Neutrophil (primary cell): ENCODE measurements around the gene ANKRD65.

Experiments
- H3K27ac ChIP-seq: fragments of 200-600 bp; sonication (generic); 2 replicates; pipeline ENCODE4 v1.5.1; 2016; ENCODE audit warnings: mild to moderate bottlenecking, moderate library complexity
- H3K27me3 ChIP-seq: fragments of 200-600 bp; sonication (generic); 2 replicates; pipeline ENCODE4 v1.6.0; 2016; ENCODE audit warnings: mild to moderate bottlenecking
- H3K36me3 ChIP-seq: fragments of 200-600 bp; sonication (generic); 2 replicates; pipeline ENCODE4 v1.5.1; 2017
- H3K4me1 ChIP-seq, 2 experiments: fragments of 200-600 bp in 1 of 2; sonication (generic) in 1 of 2; 1 replicate in 1 of 2; 2 replicates in 1 of 2; pipeline versions ENCODE4 v1.5.1 to v1.6.1; 2013 to 2016; ENCODE audit warnings: low read depth in 1 of 2, low read length in 1 of 2, mild to moderate bottlenecking in 1 of 2, moderate library complexity in 1 of 2; ENCODE audit not compliant: control insufficient read depth in 1 of 2, insufficient read depth in 1 of 2
- H3K4me3 ChIP-seq, 2 experiments: fragments of 200-600 bp in 1 of 2; sonication (generic) in 1 of 2; 1 replicate in 1 of 2; 2 replicates in 1 of 2; pipeline ENCODE4 v1.5.1; 2013 to 2016; ENCODE audit warnings: low read depth in 1 of 2, low read length in 1 of 2, mild to moderate bottlenecking in 1 of 2, moderate library complexity in 1 of 2
- H3K9me3 ChIP-seq: fragments of 200-600 bp; sonication (generic); 2 replicates; pipeline ENCODE4 v1.5.1; 2016
- TF ChIP-seq, protein P1 (sequence below): fragments of 200-600 bp; sonication (generic); IDR thresholded peaks from 2 replicates; pipeline ENCODE4 v1.5.1; 2016; ENCODE audit warnings: antibody characterized with exemption

ANKRD65 gene

GRCh38 chr1:1376551-1377226 lies 44.4 kb downstream of the ANKRD65 start:
- H3K4me1 ChIP-seq = peaks cover 17 to 23% of the 10 kb centered on the region in 2 experiments
- peaks cover 24% of the 10 kb centered on the region for H3K36me3 ChIP-seq
- peak overlapping the region; percentile 89 for H3K27ac ChIP-seq
- H3K27me3 ChIP-seq = no peaks in the 10 kb centered on the region
- H3K4me3 ChIP-seq = no peak overlapping the region
- TF ChIP-seq, protein P1, sequence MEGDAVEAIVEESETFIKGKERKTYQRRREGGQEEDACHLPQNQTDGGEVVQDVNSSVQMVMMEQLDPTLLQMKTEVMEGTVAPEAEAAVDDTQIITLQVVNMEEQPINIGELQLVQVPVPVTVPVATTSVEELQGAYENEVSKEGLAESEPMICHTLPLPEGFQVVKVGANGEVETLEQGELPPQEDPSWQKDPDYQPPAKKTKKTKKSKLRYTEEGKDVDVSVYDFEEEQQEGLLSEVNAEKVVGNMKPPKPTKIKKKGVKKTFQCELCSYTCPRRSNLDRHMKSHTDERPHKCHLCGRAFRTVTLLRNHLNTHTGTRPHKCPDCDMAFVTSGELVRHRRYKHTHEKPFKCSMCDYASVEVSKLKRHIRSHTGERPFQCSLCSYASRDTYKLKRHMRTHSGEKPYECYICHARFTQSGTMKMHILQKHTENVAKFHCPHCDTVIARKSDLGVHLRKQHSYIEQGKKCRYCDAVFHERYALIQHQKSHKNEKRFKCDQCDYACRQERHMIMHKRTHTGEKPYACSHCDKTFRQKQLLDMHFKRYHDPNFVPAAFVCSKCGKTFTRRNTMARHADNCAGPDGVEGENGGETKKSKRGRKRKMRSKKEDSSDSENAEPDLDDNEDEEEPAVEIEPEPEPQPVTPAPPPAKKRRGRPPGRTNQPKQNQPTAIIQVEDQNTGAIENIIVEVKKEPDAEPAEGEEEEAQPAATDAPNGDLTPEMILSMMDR = no peak
- no peaks in the 10 kb centered on the region for H3K9me3 ChIP-seq

GRCh38 chr1:1374929-1375662 lies 46.0 kb downstream of the ANKRD65 start, which contains the start of gene AURKAIP1:
AURKAIP1 (minus strand) TSS chr1:1375207; CDS start chr1:1374756, 451 bp downstream.
- TF ChIP-seq, protein P1 = peak; percentile 59
- no peaks in the 10 kb centered on the region for H3K9me3 ChIP-seq
- H3K27me3 ChIP-seq = no peaks in the 10 kb centered on the region
- peaks cover 20% of the 10 kb centered on the region for H3K36me3 ChIP-seq
- H3K27ac ChIP-seq = peak within 1 kb of the TSS; percentile 89
- H3K4me3 ChIP-seq = peak within 1 kb of the TSS; percentile 92 to 93
- H3K4me1 ChIP-seq = peaks cover 20 to 28% of the 10 kb centered on the region in 2 experiments

- Histone ChIP-seq H3K27me3 (peaks cover 3% of the 10 kb centered on the region), H3K4me1 (peaks cover 20 to 28% of the 10 kb centered on the region in 2 experiments), H3K9me3 (no peaks in the 10 kb centered on the region), H3K27ac (peak overlapping the region; percentile 89), H3K36me3 (peaks cover 20% of the 10 kb centered on the region), H3K4me3 (peak overlapping the region; percentile 92 to 93)
- TF ChIP-seq, protein P1 = no peak
Observed at GRCh38 chr1:1374589-1374928, 46.5 kb downstream of the ANKRD65 start.

DNA sequence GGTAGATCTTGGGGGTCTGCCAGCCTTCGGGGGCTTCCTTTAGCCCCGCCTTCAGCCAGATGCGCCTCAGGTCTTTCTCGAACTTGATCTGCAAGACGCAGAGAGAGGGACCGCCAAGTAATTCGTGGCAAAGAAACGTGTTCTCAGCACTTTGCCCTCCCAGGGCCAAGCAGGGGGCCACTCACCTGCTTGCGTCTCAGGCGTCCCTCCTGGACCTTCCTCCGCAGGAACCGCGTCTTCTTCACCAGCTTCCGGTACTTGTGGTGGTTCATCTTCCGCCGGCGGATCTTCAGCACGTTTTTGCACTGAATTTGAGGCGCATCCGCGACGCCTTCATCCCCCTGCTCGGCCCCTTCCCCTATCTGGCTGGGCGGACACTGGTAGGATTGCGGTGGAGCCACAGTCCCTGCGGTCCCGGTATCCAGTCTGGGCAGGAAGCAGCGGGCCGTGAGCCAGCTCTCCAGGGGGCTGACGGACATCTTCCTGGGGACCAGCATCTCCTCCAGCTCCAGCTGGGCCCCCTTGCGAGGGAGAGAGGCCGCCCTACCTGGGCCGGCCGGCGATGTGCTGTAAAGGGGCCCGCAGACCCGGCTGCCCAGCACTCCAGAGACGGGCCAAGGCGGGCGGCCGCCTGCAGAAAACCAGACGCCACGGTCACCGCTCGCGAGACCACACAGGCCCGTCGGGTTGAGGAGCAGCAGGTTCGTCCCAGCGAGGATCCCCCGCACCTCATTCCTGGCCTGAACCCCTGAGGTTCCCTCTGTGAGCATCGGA lies 47.1 kb downstream of the ANKRD65 start:
- Histone ChIP-seq H3K36me3 (peaks cover 20% of the 10 kb centered on the region), H3K4me1 (peaks cover 20 to 28% of the 10 kb centered on the region in 2 experiments)
- TF ChIP-seq, protein P1 = no peak

GRCh38 chr1:1373051-1373814 lies 47.8 kb downstream of the ANKRD65 start:
- peaks cover 16% of the 10 kb centered on the region for H3K27me3 ChIP-seq
- TF ChIP-seq, protein P1 = no peak
- peaks cover 20% of the 10 kb centered on the region for H3K36me3 ChIP-seq
- peaks cover 20 to 28% of the 10 kb centered on the region in 2 experiments for H3K4me1 ChIP-seq
- H3K9me3 ChIP-seq = no peaks in the 10 kb centered on the region
- H3K4me3 ChIP-seq = no peak overlapping the region
- peak overlapping the region; percentile 4 for H3K27ac ChIP-seq

More for the DNA sequence above, 47.1 kb downstream of the ANKRD65 start:
- Histone ChIP-seq H3K4me3 (peak overlapping the region; percentile 92 to 93), H3K27ac (peak overlapping the region; percentile 89), H3K9me3 (no peaks in the 10 kb centered on the region), H3K27me3 (peaks cover 8% of the 10 kb centered on the region)
